Keratinocyte (primary cell): Measurements from ENCODE around the gene CHST15.

Experiments
- EZH2 ChIP-seq: IDR thresholded peaks from one replicate; pipeline ENCODE4 v1.6.1; 2012; ENCODE audit warnings: inconsistent platforms, mild to moderate bottlenecking, low read length, moderate library complexity
- TF ChIP-seq, protein P1 (sequence below), 3 experiments: IDR thresholded peaks in 1 of 3; conservative IDR thresholded peaks in 1 of 3; optimal IDR thresholded peaks in 1 of 3; 2 replicates in 2 of 3; 3 replicates in 1 of 3; pipeline versions ENCODE3 to v1.5.1; 2011; ENCODE audit warnings: low read length in 3 of 3, mild to moderate bottlenecking in 3 of 3, moderate library complexity in 2 of 3, control low read depth in 1 of 3, inconsistent platforms in 1 of 3; ENCODE audit not compliant: insufficient read depth in 2 of 3; ENCODE audit errors: extremely low read depth in 1 of 3

DNA sequence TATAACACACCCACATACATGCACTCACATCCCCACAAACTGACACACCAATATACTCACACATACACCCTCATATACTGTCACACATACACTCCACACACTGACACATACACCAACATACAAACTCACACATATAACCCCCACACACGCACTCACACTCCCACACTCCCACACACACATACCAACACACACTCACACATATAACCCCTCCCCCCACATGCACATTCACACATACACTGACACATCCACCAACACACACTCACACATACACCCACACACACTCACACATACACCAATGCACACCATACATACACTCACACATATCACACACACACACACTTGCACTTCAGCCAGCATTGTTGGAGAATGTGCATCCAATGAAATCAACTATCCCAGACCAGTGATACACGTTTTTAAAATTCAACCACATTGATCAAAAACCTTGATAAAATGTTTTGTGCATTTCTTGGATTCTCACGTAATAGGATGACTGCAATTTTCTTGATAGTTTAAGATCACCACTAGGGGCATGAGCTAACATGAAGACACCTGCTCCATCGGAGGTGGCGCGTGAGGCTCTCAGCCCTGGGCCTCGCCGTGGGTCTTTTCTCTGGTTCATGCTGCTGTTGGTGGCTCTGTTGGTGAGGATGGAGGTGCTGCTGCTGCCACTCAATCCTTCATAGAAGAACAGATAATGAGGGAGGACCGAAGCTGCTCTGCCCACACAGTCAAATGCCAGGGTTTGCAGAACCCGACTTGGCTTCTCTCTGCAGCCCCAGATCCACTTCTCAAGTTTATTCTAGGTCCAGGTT is 32.1 kb upstream of the CHST15 start:
- TF ChIP-seq, protein P1, sequence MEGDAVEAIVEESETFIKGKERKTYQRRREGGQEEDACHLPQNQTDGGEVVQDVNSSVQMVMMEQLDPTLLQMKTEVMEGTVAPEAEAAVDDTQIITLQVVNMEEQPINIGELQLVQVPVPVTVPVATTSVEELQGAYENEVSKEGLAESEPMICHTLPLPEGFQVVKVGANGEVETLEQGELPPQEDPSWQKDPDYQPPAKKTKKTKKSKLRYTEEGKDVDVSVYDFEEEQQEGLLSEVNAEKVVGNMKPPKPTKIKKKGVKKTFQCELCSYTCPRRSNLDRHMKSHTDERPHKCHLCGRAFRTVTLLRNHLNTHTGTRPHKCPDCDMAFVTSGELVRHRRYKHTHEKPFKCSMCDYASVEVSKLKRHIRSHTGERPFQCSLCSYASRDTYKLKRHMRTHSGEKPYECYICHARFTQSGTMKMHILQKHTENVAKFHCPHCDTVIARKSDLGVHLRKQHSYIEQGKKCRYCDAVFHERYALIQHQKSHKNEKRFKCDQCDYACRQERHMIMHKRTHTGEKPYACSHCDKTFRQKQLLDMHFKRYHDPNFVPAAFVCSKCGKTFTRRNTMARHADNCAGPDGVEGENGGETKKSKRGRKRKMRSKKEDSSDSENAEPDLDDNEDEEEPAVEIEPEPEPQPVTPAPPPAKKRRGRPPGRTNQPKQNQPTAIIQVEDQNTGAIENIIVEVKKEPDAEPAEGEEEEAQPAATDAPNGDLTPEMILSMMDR (optimal IDR thresholded peaks at IDR 0.05 in 1 of 3, IDR thresholded peaks at IDR 0.05 in 1 of 3, conservative IDR thresholded peaks at IDR 0.05 in 1 of 3; ENCODE audit: extremely low read depth in 1 of 3, insufficient read depth in 2 of 3, low read length in 3 of 3), result peak; percentile 56 to 69 (median 56)
- no peak for TF ChIP-seq EZH2
